Activated CD4-positive, alpha-beta T cell treated with anti-CD3 and anti-CD28 coated beads, Interleukin-2, amount 50 U/mL, for 1 hour (primary cell): ENCODE measurements around the gene TRIOBP.
"Not testable (repeated sequence)": the region's sequence is repeated elsewhere in the genome, so short reads cannot be mapped to it uniquely, and the experiment has no call there.

ENCODE experiments used
- DNase-seq: peaks from one replicate; pipeline ENCODE4 v3.0.0-alpha.2; 2020

The TRIOBP gene

DNA sequence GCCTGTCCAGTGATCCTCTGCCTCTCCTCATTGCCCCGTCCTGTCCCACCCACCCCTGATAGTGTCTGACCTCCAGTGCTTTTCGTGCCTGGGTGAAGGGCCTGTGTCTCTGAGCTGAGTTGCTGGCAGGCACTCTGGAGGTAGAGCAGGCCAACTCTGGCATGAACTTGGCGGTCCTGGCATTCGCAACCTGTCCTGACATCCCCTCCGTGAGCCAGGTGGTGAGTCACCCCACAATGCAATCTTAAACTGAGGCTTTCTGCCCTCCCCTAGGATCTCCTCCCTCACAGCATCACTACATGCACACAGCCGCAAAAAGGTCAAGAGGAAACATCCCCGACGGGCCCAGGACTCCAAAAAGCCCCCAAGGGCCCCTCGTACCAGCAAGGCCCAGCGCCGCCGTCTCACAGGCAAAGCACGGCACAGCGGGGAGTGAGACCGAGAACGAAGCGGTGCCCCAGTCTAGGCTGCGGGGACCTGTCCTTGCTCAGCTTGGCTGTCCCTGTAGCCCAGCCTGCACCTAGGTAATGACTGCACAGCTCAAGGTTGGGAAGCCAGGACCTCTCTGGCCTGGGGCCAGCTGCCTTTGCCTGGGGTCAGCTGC is 5.8 kb upstream of the TRIOBP start:
- no peak for DNase-seq

DNA sequence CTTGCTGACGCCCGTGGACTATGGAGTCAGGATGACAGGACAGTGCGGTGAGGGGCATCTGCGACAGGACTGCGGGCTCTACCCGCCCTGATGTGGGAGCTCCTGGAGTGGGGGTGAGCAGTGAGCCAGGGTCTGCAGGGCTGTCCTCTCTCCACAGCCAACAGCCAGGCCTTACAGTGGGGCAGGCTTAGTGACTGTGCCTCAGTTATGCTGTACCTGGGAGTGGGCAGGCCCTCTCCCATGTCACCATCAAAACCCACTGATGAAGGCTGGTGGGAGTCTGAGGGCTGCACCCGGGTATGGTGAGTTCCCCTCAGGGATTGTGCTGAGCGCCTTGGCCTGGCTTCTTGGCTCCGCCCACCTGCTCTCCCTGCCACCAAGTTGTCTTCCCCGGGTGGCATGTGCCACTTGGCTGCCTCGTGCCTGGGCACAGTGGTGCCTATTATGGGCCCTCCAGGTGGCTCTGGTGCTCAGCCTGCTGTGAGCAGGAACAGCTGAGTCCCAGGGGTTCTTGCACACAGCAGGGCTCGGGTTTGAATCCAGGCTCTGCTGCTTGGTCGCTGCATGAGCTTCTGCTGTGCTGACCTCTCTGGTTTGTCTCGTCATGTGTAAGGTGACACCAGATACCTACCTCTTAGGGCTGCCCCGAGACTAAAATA is 4.1 kb upstream of the TRIOBP start:
- no peak for DNase-seq

DNA sequence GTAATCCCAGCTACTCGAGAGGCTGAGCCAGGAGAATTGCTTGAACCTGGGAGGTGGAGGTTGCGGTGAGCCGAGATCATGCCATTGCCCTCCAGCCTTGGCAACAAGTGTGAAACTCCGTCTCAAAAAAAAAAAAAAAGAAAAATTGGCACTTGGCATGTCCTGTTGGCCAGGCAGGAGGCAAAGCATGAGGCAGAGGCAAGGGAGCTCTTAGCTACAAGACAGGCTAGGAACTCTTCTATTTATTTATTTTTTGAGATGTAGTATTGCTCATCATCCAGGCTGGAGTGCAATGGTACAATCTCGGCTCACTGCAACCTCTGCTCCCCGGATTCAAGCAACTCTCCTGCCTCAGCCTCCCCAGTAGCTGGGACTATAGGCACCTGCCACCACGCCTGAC is 2.7 kb upstream of the TRIOBP start:
- not testable (repeated sequence) for DNase-seq

DNA sequence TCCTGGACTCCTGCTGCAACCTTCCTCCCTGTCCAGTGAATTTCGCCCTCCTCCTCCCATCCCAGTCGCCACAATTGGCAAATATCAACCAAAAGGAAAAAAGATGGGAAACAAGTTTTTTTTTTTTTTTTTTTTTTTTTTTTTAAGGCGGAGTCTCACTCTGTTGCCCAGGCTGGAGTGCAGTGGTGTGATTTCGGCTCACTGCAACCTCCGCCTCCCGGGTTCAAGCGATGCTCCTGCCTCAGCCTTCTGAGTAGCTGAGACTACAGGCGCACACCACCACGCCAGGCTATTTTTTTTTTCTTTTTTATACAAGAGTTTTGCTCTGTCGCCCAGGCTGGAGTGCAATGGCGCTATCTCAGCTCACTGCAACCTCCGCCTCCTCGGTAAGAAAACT is 590 bp upstream of the TRIOBP start:
- not testable (repeated sequence) for DNase-seq

DNA sequence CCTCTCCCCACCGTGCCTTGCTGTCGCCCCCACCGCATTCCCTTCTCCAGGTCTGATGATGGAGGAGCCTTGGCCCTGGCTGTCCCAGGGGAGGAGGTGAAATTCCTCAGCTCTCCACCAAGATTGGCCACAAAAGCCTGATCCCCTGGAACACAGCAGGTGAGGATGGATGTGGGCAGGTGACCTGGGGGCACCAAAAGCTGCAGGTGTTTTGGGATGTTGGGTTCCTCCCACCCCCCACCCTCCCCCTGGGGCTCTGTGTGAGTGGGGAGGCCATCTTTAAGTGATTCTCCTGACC is 639 bp downstream of the TRIOBP start:
- no peak for DNase-seq

DNA sequence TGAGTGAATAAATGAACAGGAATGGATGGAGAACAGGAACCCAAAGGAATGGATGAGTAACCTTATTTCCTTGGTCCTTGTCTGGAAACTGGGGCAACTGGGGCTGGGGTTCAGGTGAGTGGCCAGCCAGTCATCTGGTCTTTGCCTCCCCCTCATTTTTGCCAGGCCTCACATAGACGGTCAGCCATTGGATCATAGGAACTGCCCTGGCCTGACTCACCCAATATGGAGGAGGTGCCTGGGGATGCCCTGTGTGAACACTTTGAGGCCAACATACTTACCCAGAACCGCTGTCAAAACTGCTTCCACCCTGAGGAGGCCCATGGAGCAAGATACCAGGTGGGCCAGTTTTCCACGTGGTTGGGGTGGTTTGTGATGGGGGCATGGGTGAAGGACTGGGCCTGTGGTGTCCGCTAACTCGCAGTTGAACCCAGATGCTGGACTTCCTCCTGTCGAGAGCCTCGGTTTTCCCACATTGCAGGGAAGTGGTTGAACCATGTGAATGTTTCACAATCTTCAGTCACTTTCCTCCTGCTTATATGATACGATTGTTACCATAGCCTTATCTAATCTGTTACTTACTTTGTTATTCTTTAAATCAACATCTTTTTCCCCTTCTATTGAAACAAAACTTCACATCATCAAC is 4.4 kb downstream of the TRIOBP start:
- DNase-seq, result no peak

DNA sequence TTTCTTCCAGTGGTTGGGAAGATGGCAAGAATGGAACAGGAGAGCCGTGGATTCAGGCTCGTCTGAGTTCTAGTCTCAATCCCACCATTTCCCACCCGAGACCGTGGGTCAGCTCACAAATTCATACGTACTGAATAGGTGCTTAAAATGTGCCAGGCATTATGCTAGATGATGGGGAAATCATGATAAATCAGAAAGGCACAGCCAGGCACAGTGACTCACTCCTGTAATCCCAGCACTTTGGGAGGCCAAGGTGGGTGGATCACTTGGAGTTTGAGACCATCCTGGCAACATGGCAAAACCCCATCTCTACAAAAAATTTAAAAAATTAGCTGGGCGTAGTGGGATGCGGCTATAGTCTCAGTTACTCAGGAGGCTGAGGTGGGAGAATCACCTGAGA is 7.1 kb downstream of the TRIOBP start:
- DNase-seq, result no peak

DNA sequence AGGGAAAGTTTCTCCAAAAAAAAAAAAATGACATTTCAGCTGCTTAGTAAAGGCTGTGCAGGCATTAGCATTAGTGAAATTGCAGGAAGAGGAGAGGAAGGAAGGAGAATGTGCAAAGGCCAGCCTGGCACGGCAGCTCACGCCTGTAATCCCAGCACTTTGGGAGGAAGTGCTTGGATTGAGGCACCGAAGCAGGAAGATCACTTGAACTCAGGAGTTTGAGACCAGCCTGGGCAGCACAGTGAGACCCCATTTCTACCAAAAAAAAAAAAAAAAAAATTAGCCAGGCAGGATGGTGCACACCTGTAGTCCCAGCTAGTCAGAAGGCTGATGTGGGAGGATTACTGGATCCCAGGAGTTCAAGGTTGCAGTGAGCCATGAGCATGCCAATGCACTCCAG is 7.8 kb downstream of the TRIOBP start:
- no peak for DNase-seq

DNA sequence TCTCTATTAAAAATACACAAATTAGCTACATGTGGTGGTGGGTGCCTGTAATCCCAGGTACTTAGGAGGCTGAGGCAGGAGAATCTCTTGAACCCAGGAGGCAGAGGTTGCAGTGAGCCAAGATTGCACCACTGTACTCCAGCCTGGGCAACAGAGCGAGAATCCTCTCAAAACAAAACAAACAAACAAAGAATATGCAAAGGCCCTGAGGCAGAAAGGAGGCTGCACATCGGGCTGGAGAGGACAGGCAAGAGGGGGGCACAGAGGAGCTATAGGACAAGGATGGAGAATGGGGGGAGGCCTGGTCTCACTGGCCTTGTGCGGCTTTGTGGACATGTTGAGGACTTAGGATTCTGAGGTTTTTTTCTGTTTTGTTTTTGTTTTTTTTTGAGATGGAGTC is 8.4 kb downstream of the TRIOBP start:
- no peak for DNase-seq

DNA sequence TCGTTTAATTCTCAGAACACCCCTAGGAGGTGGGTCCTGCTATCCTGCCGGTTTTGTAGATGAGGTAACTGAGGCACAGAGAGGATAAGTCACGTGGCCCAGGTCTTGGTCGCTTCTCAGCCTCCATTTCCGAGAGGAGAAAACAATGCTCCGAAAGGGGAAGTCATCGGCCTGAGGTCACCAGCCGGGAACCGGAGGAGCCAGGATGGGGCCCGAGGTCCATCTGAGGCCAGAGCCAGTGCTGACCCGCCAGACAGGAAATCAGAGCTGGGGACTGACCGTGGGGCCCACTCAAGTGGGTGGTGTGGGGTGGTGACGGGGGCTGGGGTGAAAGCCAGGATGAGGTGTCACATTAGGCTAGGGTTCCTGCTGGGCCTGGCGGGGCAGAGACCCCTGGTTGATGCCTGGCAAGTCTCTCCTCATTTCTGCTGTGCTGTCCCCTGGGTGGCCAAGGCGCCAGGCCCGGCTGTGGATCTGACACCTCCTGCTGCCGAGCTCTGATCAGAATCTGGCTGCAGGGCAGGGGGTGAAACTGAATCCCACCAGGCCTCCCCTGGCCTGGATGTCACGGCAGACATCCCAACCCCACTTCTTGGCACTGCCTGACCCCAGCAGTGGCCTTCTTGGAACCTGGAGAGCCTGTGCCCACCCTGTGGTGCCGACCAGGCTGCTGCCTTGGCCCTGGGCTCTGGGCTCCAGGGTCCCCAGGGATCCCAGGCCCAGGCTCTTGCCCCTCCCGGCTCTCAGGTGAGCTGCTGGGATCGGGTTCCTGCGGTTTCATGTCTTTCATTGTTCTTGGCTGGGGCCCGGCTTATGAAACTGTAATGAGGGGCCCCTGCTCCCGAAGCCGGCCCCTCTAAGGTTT is 12.0 kb downstream of the TRIOBP start:
- DNase-seq, result no peak

DNA sequence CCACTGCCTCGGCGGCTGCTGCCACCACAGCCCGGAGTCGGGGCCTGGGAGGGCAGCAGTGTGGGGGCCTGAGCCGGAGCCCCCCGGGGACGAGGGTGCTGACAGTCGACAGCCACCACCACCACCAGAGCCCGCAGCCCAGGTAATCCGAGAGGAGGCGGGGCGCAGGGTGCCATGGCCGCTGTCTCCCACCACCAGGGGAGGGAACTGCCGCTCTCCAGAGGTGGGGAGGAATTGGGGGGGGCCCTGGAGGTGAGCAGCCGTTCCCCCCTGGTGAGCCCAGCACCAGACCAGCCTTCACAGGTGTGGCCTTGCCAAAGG is 12.6 kb downstream of the TRIOBP start:
- DNase-seq, result no peak

DNA sequence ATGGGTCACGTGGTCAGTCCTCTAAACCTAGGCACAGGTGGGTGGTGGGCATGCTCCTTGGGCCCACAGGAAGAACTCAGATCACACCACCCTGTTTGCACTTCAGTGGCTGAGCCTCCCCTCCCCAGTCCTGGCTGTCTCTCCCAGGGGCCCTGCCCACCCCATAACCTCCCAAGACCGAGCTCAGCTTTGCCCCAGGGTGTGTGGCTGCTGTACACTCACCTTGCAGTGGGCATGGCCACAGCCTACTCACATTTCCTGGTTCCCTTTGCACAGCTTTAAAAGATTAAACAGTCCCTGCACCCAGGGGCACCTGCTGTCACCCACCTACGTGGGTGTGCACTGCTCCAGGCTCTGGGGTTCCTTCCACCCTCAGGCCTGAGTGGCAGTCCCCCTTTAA is 13.8 kb downstream of the TRIOBP start:
- no peak for DNase-seq

DNA sequence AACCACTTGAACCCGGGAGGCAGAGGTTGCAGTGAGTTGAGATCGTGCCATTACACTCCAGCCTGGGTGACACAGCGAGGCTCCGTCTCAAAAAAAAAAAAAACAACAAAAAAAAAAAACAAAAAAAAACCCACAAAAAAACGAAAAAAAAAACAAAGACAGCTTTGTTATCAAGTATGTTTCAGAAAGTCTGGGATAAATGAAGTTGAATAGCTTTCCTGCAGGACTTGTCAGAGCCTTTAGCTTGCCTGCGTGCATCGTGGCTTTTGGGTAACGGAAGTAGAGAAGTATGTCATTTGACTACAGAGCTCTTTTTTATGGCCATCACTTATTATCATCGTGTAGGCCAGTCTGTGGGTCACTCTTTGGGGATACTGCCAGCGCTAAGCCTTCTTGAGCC is 14.6 kb downstream of the TRIOBP start:
- no peak for DNase-seq

DNA sequence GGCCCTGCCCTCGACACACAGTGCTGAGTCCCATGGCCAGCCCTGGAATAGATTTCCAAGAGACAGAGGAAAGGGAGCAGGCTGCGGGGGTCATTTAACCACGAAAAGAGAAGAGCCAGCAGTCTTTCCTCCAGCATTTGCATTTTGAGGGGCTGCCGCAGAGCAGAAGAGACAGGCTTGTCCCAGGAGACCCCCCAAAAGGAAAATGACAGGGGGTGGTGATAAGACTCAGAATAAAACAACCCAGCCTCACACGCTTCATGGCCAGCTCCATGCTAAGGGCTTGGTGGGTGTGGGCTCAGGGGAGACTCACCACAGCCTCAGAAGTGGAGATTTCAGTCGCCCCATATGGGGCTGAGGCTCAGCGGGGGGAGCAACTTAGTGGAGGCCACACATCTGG is 16.9 kb downstream of the TRIOBP start:
- DNase-seq, result no peak

DNA sequence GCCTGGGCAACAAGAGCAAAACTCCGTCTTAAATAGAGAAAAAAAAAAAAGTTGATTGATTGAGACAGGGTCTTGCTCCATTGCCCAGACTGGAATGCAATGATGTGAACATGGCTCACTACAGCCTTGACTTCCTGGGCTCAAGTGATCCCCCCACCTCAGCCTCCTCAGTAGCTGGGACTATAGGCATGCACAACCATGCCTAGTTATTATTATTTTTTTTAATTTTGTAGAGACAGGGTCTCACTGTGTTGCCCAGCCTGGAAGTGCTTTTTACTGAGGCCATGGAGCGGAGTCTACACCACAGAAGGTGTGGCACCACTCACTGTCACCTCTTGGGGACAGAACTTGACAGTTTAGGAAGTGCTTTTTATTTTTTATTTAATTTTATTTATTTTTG is 17.8 kb downstream of the TRIOBP start:
- no peak for DNase-seq

DNA sequence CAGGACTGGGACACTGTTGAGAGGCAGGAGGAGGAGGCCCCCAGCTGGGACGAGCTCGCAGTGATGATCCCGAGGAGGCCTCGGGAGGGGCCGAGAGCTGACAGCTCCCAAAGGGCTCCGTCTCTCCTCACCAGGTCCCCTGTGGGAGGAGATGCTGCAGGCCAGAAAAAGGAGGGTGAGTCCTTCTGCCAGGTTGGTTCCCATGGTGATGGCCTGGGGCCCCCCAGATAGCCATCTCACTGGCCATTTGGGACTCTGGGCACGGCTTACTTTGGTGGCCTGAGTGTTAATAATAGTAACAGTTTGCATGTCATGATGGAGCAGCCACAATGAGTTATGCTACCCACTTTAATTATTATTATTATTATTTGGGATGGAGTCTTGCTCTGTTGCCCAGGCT is 18.9 kb downstream of the TRIOBP start:
- no peak for DNase-seq

DNA sequence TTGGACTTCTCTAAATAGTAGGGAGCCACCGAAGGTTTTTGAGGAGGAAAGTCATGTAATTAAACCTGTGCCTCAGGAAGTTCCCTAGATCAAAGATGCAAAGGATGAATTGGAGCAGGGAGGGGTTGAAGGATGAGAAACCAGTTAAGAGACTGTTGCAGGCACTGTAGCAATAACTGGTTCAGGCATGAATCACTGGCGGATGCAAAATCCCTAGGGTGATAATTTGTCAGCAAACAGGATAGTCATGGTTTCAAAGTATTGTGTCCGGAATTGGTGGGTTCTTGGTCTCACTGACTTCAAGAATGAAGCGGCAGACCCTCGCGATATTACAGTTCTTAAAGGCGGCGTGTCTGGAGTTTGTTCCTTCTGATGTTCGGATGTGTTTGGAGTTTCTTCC is 19.9 kb downstream of the TRIOBP start:
- no peak for DNase-seq

DNA sequence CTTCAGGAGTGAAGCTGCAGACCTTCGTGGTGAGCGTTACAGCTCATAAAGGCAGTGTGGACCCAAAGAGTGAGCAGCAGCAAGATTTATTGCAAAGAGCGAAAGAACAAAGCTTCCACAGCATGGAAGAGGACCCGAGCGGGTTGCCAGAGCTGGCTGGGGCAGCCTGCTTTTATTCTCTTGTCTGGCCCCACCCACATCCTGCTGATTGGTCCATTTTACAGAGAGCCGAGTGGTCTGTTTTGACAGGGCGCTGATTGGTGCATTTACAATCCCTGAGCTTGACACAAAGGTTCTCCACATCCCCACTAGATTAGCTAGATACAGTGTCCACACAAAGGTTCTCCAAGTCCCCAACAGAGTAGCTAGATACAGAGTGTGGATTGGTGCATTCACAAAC is 20.4 kb downstream of the TRIOBP start:
- not testable (repeated sequence) for DNase-seq

DNA sequence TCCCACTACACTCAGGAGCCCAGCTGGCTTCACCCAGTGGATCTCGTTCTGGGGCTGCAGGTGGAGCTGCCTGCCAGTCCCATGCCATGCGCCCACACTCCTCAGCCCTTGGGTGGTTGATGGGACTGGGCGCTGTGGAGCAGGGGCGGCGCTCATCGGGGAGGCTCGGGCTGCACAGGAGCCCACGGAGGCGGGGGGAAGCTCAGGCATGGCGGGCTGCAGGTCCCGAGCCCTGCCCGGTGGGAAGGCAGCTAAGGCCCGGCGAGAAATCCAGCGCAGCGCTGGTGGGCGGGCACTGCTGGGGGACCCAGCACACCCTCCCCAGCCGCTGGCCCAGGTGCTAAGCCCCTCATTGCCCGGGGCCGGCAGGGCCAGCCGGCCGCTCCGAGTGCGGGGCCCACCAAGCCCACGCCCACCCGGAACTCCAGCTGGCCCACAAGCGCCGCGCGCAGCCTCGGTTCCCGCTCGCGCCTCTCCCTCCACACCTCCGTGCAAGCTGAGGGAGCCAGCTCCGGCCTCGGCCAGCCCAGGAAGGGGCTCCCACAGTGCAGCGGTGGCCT is 21.0 kb downstream of the TRIOBP start:
- DNase-seq, result not testable (repeated sequence)

DNA sequence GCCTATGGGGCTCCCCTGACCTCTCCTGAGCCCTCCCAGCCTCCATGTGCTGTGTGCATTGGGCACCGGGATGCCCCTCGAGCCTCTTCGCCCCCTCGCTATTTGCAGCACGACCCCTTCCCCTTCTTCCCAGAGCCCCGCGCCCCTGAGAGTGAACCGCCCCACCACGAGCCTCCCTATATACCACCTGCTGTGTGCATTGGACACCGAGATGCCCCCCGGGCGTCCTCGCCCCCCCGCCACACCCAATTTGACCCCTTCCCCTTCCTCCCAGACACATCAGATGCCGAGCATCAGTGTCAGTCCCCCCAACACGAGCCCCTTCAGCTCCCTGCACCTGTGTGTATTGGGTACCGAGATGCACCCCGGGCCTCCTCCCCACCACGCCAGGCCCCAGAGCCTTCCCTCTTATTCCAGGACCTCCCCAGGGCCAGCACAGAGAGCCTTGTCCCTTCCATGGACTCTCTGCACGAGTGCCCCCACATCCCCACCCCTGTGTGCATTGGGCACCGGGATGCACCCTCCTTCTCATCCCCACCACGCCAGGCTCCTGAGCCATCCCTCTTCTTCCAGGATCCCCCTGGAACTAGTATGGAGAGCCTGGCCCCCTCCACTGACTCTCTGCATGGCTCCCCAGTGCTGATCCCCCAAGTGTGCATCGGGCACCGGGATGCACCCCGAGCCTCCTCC is 28.8 kb downstream of the TRIOBP start:
- DNase-seq, result no peak

DNA sequence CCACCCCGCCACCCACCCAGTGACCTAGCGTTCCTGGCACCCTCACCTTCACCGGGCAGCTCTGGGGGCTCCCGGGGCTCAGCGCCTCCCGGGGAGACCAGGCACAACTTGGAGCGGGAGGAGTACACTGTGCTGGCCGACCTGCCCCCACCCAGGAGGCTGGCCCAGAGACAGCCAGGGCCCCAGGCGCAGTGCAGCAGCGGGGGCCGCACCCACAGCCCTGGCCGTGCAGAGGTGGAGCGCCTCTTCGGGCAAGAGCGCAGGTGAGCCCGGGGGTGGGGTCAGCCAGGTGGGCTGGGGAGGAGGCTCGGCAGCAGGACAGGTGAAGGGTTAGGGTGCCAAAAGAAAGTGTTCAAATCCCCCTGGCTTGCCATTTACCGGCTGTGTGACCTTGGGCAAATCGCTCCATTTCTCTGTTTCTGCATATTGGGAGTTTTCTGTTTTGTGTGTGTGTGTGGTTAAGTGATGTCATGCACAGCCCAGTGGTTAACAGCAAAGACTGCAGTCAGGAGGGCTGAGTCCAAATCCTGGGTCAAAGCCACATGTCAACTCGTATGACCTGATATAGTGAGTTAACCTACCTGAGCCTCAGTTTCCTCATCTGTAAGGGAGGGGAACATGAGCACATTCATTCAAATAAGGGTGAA is 29.5 kb downstream of the TRIOBP start:
- DNase-seq, result no peak

DNA sequence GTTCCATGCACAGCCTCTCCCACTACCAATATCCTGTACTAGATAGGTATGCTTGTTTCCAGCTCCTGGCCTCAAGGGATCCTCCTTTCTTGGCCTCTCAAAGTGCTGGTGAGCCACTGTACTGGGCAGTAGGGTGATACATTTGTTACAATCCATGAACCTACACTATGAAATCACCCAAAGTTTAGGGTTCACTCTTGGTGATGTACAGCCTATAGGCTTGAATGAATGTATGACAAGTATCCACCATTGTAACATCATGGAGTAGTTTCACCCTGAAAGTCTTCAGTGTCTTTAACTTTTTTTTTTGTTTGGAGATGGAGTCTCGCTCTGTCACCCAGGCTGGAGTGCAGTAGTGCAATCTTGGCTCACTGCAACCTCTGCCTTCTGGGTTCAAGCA is 31.8 kb downstream of the TRIOBP start:
- DNase-seq, result no peak
